B cell (primary cell): ENCODE data around the gene PDXK. TPM values are rescaled to one million over a fixed set of nuclear protein-coding genes. Genes with fewer than 3 reads are reported as not detected.

Experiments
- ATAC-seq: fragments of 200-7000 bp; cut with Tn5 transposase; one replicate; pipeline ENCODE4 v1.10.0; 2021; ENCODE audit warnings: low read depth, mild to moderate bottlenecking, moderate number of reproducible peaks, moderate library complexity
- CTCF ChIA-PET: fragments of 350-600 bp; sonication (Branson Sonifier 250); formaldehyde crosslinking; loops from one replicate; lab custom pipeline; 2021; ENCODE audit warnings: antibody characterized with exemption, inconsistent platforms; lab: Charles Lee
- POLR2A ChIA-PET: fragments of 350-600 bp; sonication (Branson Sonifier 250); formaldehyde crosslinking; loops from one replicate; lab custom pipeline; 2021; ENCODE audit warnings: antibody characterized with exemption; lab: Charles Lee
- DNase-seq: peaks from one replicate; pipeline ENCODE4 v3.0.0; 2013
- H2AFZ ChIP-seq: 2 replicates; pipeline ENCODE4 v1.6.1; 2012; ENCODE audit warnings: mild to moderate bottlenecking, low read depth, low read length; ENCODE audit not compliant: insufficient read depth, poor library complexity, severe bottlenecking
- H3K27ac ChIP-seq, 2 donors: 1 replicate in 1 of 2; 2 replicates in 1 of 2; pipeline ENCODE4 v1.5.1; 2012 to 2013; ENCODE audit warnings: low read length in 2 of 2, mild to moderate bottlenecking in 2 of 2, moderate library complexity in 1 of 2
- H3K27me3 ChIP-seq, 4 experiments: fragments of 200-600 bp in 1 of 4; sonication (generic) in 1 of 4; replicated peaks in 1 of 4; 1 replicate in 2 of 4; 2 replicates in 2 of 4; pipeline versions ENCODE4 v1.6.1 to v1.7.0; 2013 to 2016; ENCODE audit warnings: low read length in 3 of 4, mild to moderate bottlenecking in 2 of 4, mixed read lengths in 1 of 4, moderate library complexity in 1 of 4; ENCODE audit not compliant: insufficient read depth in 4 of 4, control insufficient read depth in 3 of 4; ENCODE audit errors: control extremely low read depth in 1 of 4
- H3K36me3 ChIP-seq, 2 experiments: replicated peaks in 1 of 2; 1 replicate in 1 of 2; 2 replicates in 1 of 2; pipeline versions ENCODE4 v1.6.1 to v1.7.1; 2013; ENCODE audit warnings: low read length in 1 of 2; ENCODE audit not compliant: insufficient read depth in 2 of 2, control insufficient read depth in 1 of 2; ENCODE audit errors: control extremely low read depth in 1 of 2, extremely low read depth in 1 of 2
- H3K4me1 ChIP-seq, 2 donors: fragments of 200-600 bp in 1 of 2; sonication (generic) in 1 of 2; 1 replicate in 1 of 2; 2 replicates in 1 of 2; pipeline versions ENCODE4 v1.5.1 to v1.6.1; 2013 to 2017; ENCODE audit warnings: low read length in 2 of 2; ENCODE audit not compliant: control insufficient read depth in 2 of 2, insufficient read depth in 2 of 2
- H3K4me2 ChIP-seq: replicated peaks from 2 replicates; pipeline ENCODE3; 2012; ENCODE audit warnings: mild to moderate bottlenecking, low read depth, low read length; ENCODE audit not compliant: poor library complexity, severe bottlenecking
- H3K4me3 ChIP-seq, 5 experiments: fragments of 200-600 bp in 1 of 5; sonication (generic) in 1 of 5; 1 replicate in 3 of 5; 2 replicates in 2 of 5; pipeline versions ENCODE4 v1.5.1 to v1.7.0; 2011 to 2016; ENCODE audit warnings: low read length in 4 of 5, mild to moderate bottlenecking in 4 of 5, low read depth in 2 of 5, control low read depth in 1 of 5, moderate library complexity in 1 of 5; ENCODE audit not compliant: insufficient read depth in 1 of 5; ENCODE audit errors: control extremely low read depth in 1 of 5, extremely low read depth in 1 of 5
- H3K79me2 ChIP-seq: fragments of 200-600 bp; sonication (generic); one replicate; pipeline ENCODE4 v1.6.0; 2016; ENCODE audit warnings: low read length; ENCODE audit not compliant: control insufficient read depth, insufficient read depth
- H3K9ac ChIP-seq: fragments of 200-600 bp; sonication (generic); 2 replicates; pipeline ENCODE4 v1.6.1; 2017; ENCODE audit warnings: mild to moderate bottlenecking, low read length, moderate library complexity
- H3K9me3 ChIP-seq, 3 donors: one replicate each; pipeline versions ENCODE4 v1.6.1 to v1.7.1; 2013; ENCODE audit warnings: low read length in 2 of 3; ENCODE audit not compliant: control insufficient read depth in 2 of 3, insufficient read depth in 1 of 3; ENCODE audit errors: control extremely low read depth in 1 of 3
- H4K20me1 ChIP-seq: 2 replicates; pipeline ENCODE4 v1.6.0; 2012; ENCODE audit warnings: mild to moderate bottlenecking, low read length; ENCODE audit not compliant: insufficient read depth, control insufficient read depth, poor library complexity, severe bottlenecking
- H3K27ac Mint-ChIP-seq: one replicate; pipeline ENCODE4 v1.8.0; 2021; ENCODE audit warnings: mixed read lengths
- H3K27me3 Mint-ChIP-seq: one replicate; pipeline ENCODE4 v1.8.0; 2021; ENCODE audit warnings: mixed read lengths
- H3K4me1 Mint-ChIP-seq: one replicate; pipeline ENCODE4 v1.8.0; 2021; ENCODE audit warnings: mixed read lengths
- H3K4me3 Mint-ChIP-seq: one replicate; pipeline ENCODE4 v1.8.0; 2021; ENCODE audit warnings: mixed read lengths
- H3K9me3 Mint-ChIP-seq: one replicate; pipeline ENCODE4 v1.8.0; 2022; ENCODE audit warnings: mixed read lengths; ENCODE audit not compliant: insufficient read depth
- CTCF ChIP-seq: fragments of 200-600 bp; IDR thresholded peaks from one replicate; pipeline ENCODE4 v1.8.0; 2022; ENCODE audit warnings: antibody characterized with exemption, mild to moderate bottlenecking
- EZH2 ChIP-seq: IDR thresholded peaks from 2 replicates; pipeline ENCODE4 v1.6.1; 2012; ENCODE audit warnings: borderline replicate concordance, low read depth, mild to moderate bottlenecking, moderate library complexity, low read length; ENCODE audit not compliant: insufficient read depth, poor library complexity, severe bottlenecking
- WGBS: methylation state at CpG from one replicate; pipeline ENCODE4 v1.1.5; 2013; ENCODE audit warnings: missing lambda C conversion rate; ENCODE audit not compliant: insufficient coverage; 5-methylcytosine and 5-hydroxymethylcytosine counted together
- intact Hi-C: fragments of 100-400 bp; cut with micrococcal nuclease; formaldehyde crosslinking; loops from one replicate; pipeline ENCODE4 v1.10.0; 2022
- polyA plus RNA-seq: library from polyadenylated mRNA; depleted of rRNA; stranded (reverse); fragments of >200 nt; gene quantifications from 2 replicates; pipeline ENCODE4 v1.2.3, GENCODE V29; 2012
- total RNA-seq, 2 donors: library from RNA; stranded (reverse); fragments of 120-200 nt in 1 of 2; gene quantifications; 1 replicate in 1 of 2; 2 replicates in 1 of 2; pipeline versions ENCODE4 v1.2.3 to v1.2.4, GENCODE V29; 2013 to 2022

PDXK gene
- total and polyA plus RNA-seq, 2 donors (not counting 1 experiment from before 2014, with no cell fraction given) = 31.1 to 102 TPM

- ATAC-seq = no peak
- H3K4me1 Mint-ChIP-seq = no peaks in the 10 kb centered on the region
- H3K36me3 ChIP-seq = peaks cover 0 to 34% of the 10 kb centered on the region in 2 experiments
- CTCF ChIA-PET = no interaction called here
- H3K27ac Mint-ChIP-seq = no peak overlapping the region
- 98% methylated on average over 28 of the region's 28 CpGs for WGBS
- no peak for DNase-seq
- POLR2A ChIA-PET = no interaction called here
- TF ChIP-seq EZH2 (no peak), CTCF (no peak)
- H3K9me3 Mint-ChIP-seq = no peaks in the 10 kb centered on the region
- H3K27me3 Mint-ChIP-seq = no peaks in the 10 kb centered on the region
- H3K9me3 ChIP-seq = peaks cover 0 to 8% (median 0%) of the 10 kb centered on the region in 3 donors
- no peaks in the 10 kb centered on the region for H3K4me1 ChIP-seq
- H4K20me1 ChIP-seq = no peaks in the 10 kb centered on the region
- H3K27ac ChIP-seq = no peak overlapping the region
- H2AFZ ChIP-seq = no peak overlapping the region
- intact Hi-C loops = no loop called here
- no peak overlapping the region for H3K4me3 Mint-ChIP-seq
- no peak overlapping the region for H3K4me3 ChIP-seq
- no peak overlapping the region for H3K9ac ChIP-seq
- no peaks in the 10 kb centered on the region for H3K79me2 ChIP-seq
- no peaks in the 10 kb centered on the region for H3K27me3 ChIP-seq
- H3K4me2 ChIP-seq = no peak overlapping the region
Observed at GRCh38 chr21:43752758-43753438, 34.0 kb downstream of the PDXK start.

- Histone ChIP-seq H3K27ac (no peak overlapping the region), H3K9ac (no peak overlapping the region), H3K27me3 (no peaks in the 10 kb centered on the region), H3K4me1 (no peaks in the 10 kb centered on the region), H3K79me2 (no peaks in the 10 kb centered on the region), H2AFZ (no peak overlapping the region), H3K4me2 (no peak overlapping the region), H4K20me1 (no peaks in the 10 kb centered on the region), H3K9me3 (peaks cover 0 to 8% (median 0%) of the 10 kb centered on the region in 3 donors), H3K4me3 (no peak overlapping the region), H3K36me3 (peaks cover 0 to 34% of the 10 kb centered on the region in 2 experiments)
- Mint-ChIP-seq H3K4me3 (no peak overlapping the region), H3K4me1 (no peaks in the 10 kb centered on the region), H3K27me3 (no peaks in the 10 kb centered on the region), H3K9me3 (no peaks in the 10 kb centered on the region), H3K27ac (no peak overlapping the region)
- no peak for DNase-seq
- intact Hi-C loops = no loop called here
- no peak for ATAC-seq
- TF ChIP-seq CTCF = no peak
- WGBS = 99% methylated on average over 16 of the region's 16 CpGs
- POLR2A ChIA-PET = no interaction called here
- CTCF ChIA-PET = no interaction called here
Observed at GRCh38 chr21:43753439-43753799, 34.5 kb downstream of the PDXK start.
